ENCODE data around the gene BCAT1.

Gene BCAT1, protein sequence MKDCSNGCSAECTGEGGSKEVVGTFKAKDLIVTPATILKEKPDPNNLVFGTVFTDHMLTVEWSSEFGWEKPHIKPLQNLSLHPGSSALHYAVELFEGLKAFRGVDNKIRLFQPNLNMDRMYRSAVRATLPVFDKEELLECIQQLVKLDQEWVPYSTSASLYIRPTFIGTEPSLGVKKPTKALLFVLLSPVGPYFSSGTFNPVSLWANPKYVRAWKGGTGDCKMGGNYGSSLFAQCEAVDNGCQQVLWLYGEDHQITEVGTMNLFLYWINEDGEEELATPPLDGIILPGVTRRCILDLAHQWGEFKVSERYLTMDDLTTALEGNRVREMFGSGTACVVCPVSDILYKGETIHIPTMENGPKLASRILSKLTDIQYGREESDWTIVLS

DNA sequence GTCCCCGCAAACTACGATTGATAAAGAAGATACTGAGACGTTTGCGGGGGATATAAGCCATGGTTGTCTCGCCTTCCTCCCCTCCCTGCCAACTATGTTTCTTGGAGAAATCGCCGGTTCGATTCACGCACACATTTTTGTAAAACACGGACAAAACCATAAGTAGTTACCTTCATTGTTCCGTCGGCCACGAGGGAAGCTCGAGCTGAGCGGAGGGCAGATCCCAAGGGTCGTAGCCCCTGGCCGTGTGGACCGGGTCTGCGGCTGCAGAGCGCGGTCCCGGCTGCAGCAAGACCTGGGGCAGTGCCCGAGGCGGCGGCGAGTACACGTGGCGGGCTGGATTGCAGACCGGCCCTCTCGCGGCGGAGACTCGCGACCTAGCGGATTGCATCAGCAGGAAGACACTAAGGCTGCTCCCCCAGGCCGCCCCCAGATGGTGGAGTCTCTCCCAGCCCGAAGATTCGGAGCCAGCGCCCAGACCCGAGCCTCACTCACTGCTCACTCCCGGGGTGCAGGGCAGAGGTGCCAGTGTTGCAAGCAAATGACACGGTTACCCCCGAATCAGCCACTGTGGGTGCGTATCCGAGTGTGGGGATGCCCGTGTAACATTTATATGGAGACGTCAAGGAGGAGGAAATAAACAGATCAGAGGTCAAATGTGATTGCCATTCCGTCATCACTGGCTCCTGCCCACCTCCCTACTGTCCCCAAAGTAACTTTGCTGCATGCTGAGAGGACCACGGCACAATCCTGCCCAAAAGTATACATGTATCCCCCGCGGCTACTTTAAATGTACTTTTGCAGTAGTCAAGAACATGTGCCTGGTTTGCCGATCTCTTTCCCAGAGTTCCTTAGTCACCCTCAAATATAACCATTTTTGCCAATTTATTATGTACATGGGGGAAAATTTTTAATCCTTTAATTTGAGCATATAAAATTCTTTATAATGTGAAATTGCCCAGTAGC lies at the start of gene BCAT1:
Gene BCAT1 (minus strand): TSS at position 345 of the 966 bp plus-strand sequence. CDS start 169 bp downstream, at position 176.
- DNase-seq, result peak; percentile 70 to 88

DNA sequence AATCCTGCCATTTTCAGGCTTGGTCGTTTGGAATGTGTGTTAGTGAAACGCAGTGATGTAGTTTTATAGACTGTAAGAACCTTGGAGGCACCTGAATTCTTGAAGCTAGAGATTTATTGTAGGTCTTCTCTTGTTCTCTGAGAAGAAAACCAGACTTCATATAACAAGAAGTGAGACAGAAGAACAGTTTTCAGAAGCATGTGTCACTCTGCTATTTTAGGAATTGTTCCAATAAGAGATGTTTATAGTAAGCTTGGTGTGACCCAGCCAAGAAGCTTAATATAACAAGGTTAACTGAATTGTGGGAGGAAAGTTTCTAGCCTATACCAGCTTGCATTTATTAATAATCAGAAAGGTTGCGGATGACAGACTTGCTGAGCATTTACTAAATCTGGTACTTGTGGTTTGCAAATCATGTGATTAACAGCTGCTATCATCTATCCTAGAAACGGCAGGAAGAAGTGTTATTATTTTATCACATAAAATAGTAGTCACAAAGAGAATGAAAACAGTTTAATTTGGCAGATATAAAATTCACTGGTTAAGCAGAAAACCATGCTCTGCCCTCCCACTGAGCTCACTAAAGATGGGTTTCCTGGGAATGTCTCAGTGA lies 49.2 kb upstream of the BCAT1 start:
- no peak for DNase-seq

DNA sequence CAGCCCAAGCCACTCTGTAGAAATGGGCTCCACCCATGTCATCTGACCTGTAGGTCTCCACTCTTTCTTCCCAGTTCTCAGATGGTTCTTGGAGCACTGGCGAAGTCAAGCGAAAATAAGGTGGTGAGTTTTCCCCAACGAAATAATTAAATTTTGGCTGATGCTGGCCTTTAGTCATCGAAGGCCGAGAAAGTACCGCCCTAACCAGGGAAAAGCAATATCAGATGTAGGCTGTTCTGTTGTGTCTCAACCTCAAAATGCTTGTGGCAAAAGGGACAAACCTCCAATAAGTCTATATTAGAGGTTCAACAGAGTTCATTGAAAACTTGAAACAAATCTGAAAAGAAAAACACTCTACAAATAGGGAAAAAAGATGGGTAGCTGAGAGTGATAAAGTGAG lies 48.6 kb upstream of the BCAT1 start:
- no peak for DNase-seq

DNA sequence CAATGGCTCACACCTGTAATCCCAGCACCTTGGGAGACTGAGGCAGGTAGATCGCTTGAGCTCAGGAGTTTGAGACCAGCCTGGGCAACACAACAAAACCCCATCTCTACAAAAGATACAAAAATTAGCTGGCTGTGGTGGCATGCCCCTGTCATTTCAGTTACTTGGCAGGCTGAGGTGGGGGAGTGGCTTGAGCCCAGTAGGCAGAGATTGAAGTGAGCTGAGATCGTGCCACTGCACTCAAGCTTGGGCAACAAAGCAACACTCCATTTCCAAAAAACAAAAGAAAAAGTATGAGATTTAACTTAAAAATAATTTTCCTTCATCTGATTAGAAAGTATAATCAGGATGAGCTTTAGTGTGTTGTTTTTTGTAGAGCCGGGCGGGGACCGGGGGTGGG lies 47.9 kb upstream of the BCAT1 start:
- DNase-seq, result no peak

DNA sequence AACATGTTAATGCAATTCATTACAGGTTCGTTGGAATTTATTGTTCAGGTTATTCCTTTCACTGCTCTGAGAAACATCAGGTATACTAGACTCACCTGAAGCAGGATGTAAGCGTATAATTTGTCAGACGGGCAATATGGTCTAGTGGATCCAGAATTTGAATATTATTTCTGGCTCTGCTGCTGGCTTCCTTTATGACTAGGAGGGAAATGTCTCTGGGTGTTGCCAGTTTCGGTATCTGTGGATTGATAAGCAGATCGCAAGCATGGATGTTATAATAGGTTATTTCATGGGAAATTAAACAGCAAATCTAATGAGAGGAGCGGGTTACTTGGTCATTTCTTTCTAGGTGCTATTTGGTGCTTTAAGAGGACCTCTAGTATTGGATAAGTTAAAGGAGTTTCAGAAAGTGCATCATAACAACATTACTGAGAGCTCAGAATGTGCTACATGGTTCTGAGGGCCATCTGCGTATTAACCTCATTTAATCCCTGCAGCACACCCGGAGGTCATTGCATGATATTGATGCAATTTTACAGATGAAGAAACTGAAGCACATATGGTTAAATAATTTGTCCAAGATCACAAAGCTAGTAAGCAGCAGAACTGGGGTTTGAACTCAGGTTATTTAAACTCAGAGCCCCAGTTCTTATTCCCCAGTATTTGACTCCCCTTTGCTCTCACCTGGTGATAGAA lies 47.3 kb upstream of the BCAT1 start:
- DNase-seq, result no peak

DNA sequence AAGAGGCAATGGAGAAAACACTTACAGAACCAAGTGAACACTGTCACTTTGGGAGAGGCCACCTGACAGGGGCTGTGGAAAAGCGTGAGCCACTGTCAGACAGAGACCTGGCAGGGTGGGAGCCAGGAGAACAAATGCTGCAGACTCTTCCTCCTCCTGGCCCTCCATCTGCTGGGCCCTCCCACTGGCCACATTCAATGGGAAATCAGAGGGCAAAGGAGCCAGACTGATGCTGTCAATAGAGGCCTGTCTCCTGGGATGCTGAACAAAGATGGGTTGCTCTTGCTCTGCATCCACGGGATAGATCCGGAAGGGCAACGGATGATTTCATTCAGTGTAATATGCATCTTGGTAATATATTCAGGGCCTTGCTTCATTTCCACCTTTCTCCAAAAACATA lies 44.9 kb upstream of the BCAT1 start:
- DNase-seq, result no peak

DNA sequence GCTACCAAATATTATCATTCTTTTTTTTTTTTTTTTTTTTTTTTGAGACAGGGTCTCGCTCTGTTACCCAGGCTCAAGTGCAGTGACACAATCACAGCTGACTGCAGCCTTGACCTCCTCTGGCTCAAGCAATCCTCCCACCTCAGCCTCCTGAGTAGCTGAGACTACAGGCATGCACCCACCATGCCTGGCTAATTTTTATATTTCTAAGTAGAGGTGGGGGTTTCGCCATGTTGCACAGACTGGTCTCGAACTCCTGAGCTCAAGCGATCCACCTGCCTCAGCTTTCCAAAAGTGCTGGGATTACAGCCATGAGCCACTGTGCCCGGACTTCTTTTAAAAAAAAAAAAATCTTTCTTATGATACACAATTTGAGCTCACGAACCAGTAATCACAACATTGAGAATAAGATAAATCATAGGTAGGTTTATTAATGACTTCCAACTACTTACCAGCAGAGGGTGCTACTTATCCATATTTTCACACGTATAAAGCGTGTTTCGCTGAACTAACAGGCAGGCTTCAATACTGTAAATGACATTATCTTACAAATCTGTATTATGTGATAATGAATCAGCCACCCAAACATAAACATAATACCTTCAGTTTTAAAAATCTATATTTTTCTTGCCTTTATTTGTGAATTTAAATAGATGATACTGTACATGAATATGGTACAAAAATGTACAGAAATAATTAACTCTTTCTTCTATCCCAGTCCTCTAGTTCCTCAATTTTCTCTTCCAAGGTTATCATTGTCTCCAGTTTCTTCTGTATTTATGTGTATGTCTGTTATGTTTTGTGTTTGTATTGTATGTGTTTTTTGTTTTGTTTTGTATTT lies 42.5 kb upstream of the BCAT1 start:
- peak; percentile 61 to 84 for DNase-seq

DNA sequence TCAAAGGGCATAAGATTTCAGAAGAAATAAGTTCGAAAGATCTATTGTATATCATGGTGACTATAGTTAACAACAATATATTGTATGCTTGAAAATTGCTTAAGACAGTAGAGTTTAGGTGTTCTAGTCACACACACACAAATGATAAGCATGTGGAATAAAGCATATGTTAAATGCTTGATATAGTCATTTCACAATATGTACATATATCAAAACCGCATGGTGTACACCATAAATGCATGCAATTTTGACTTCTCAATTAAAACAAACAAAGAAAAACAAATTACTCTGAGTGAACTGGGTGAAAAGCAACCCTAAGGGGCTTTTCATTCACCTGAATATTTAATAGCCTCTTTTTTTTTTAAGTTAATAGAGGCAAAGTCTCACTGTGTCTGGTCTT lies 40.3 kb upstream of the BCAT1 start:
- no peak for DNase-seq

DNA sequence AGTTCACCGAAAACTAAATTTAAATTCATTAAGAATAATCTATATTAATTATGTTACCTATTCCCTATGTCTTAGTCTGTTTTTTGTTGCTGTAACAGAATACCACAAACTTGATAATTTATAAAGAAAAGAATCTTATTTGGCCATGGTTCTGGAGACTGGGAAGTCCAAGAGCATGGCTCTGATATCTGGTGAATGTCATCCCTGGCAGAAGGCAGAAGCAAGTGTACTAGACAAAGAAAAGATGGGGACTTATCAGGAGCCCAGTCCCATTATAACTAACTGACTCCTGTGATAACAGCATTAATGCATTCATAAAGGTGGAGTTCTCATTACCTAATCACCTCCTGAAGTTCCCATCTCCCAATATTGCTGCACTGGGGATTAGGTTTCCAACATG lies 33.3 kb upstream of the BCAT1 start:
- DNase-seq, result no peak

DNA sequence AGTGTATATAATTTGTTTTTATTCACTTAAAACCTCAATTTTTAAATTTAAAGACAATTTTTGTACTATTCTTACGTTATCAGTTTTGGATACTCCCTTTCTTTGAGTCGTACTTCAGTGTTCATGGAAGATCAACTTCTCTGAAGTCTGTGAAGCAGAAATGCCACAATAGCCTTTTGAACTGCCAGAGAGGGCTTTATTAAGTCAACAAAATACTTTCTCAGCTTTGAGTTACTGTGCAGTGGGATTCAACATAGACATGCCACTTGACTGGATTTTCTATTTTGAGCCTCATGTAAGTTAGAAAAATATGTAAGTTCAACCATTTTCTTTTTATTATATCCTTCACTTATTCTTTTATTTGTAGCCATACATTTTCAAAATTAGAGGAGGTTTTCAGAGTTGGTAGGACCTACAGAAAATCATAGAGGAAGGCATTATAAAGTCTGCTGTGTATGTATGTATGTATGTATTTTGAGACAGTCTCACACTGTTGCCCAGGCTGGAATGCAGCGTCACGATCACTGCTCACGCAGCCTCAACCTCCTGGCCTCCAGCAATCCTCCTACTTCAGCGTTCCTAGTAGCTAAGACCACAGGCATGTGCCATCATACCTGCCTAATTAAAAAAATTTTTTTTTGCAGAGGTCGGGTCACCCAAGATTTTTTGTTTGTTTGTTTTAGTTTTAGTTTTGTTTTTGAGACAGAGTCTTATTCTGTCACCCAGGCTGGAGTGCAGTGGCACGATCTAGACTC lies 31.3 kb upstream of the BCAT1 start:
- no peak for DNase-seq

DNA sequence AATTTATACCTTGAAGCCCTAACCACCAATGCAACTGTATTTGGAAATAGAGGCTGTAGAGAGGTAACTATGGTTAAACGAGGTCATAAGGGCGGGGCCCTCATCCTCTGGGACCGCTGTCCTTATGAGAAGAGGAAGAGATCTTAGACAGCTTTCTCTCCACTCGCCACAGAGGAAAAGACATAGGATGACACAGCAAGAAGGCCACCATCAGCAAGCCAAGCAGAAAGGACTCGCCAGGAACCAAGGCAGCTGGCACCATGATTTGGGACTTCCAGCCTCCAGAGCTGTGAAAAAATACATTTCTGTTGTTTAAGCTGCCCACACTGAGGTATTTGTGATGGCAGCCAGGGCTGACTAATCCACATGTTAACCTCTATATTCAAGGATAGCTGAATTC lies 30.4 kb upstream of the BCAT1 start:
- DNase-seq, result peak; percentile 56 to 57

DNA sequence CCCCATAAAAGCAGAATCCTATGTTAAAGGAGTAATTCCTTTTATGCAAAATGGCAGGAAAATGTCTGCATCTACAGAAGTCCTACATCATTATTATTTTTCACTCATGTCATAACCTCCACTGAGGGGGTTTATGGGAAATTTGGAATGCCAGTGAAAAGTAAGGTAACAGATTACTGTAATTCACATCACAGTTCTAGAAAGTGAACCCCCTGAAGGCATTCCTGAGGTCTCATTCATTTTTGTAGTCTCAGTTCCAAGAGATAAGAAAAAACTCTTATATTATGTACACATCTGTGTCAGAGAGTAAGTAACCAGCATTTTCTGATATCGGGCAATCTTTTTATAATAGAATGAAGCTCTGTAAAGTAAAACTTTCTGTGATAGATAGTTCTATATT lies 28.8 kb upstream of the BCAT1 start:
- DNase-seq, result no peak

DNA sequence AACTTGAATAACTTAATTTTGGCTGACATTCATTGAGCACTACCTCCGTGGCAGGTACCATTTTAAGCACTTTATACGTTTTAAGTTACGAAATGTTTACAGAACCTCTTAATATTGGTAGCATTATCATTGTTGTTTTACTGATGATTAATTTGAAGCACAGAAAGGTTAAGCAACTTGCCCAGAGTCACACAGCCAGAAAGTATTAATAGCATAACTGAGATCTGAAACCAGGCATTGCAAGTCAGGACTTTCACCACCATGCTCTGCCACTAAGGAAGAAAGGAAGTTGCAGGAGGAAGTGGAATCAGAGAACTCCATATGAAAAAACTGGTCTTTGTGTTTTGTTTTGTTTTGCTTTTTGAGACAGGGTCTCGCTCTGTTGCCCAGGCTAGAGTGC lies 28.2 kb upstream of the BCAT1 start:
- DNase-seq, result peak; percentile 66 to 76

DNA sequence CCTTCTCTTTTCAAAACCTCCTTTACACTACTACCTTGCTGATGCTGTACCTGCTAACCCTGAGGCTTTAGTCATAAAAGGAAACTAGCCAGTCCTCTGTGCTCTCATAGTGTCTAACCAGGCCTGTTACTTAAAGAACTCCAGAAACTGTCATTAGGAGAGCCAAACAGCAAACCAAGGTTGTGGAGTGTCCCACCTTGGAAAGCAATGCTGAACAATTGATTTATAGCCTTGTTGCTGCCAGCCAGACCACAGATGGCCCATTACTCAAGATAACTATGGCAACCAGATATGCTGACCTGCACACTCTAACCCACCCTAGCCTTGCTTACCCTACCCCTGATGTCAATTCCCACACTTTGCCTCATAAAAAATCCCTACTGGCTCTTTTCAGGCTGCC lies 26.5 kb upstream of the BCAT1 start:
- DNase-seq, result no peak

DNA sequence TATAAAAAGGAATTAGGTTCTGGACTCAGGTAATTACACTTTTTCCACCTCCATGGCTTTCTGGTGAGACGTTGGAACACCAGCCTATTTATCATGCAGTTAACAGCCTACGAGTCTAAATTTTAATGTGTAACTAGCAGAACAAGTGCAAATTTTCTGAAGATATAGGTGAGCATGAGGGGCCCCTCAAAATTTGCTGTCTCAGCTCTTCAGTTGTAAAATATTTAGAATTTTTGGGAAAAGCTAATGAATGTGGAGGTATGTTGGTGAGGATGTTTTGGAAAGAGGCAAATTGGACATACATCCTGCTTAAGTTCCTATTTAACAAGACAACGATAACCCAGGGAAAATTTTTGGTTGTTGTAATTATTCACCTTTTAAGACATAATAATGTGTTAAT lies 25.3 kb upstream of the BCAT1 start:
- DNase-seq, result no peak

DNA sequence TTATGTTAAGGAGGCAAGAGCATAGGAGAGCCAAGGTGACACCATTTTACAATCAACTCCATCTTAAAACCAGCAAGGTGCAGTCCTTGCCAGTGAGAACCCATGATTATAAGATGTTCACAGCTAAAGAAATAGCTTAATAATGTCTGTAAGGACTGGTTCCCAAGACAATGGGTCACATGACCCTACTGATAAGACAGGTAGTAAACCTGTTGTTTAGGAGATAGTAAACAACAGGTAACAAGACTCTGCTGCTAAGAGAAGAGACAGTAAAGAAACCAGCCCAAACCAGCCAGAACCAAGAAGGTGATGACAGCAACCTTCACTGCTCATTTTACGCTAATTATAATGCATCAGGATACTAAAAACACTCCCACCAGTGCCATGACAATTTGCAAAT lies 23.2 kb upstream of the BCAT1 start:
- DNase-seq, result no peak

DNA sequence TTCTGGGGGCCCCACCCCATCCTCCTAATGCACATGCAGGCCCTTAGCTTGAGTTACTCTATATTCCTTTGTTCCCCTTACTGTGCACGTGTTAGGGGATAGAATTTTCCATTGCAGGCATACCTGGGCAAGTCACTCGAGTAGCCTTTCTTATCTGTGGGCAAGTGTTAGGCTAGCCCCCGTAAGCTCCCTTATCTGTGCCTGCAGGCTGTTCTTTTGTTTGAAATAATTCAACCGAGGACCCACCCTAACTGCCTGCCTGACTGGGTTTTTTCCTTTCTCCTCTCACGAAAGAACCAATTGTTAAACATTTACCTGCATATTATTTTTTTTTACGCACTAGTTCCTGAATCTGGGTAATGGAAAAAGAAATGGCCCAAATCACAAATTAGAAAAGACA lies 21.3 kb upstream of the BCAT1 start:
- DNase-seq, result no peak

DNA sequence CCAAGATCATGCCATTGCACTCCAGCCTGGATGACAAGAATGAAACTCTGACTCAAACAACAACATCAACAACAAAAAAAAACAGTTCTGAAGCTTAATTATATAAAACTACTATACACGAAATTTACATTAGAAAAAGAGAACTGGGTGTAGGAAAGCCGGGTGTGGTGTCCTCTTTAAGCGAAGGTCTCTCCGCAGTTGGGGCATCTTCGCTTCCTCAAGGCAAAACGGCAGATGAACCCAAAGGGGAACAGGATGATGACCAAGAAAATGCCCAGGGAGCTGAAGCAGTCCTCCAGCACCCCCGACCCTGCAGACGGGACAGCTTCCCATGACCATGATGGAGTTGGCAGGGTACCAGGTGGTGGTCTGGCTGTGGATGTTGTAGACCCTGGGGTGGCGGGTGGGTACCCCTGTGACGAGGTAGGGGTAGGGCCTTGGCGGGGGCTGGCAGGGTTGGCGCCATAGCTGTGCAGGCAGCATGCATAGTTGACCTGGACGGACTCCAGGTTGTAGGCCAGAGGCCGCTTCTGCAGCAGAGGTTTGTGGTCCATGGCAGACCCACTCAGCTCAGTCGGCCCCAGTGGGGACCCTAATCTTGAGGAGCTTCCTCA lies 18.2 kb upstream of the BCAT1 start:
- DNase-seq, result peak in 1 of 2 donors; percentile 49

DNA sequence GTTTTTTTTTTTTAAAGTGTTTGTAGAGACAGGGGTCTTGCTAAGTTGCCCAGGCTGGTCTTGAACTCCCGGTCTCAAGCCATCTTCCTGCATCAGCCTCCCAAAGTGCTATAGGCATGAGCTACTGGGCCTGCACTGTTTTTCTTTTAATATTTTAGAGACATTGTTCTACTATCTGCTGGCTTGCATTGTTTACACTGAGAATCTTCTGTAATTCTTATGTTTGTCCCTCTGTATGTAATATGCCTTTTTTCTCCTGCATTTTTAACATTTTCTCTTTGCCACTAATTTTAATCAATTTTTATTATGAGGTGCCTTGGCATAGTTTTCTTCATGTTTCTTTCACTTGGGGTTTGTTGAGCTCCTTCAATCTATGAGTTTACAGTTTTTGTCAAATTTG lies 15.4 kb upstream of the BCAT1 start:
- no peak for DNase-seq

DNA sequence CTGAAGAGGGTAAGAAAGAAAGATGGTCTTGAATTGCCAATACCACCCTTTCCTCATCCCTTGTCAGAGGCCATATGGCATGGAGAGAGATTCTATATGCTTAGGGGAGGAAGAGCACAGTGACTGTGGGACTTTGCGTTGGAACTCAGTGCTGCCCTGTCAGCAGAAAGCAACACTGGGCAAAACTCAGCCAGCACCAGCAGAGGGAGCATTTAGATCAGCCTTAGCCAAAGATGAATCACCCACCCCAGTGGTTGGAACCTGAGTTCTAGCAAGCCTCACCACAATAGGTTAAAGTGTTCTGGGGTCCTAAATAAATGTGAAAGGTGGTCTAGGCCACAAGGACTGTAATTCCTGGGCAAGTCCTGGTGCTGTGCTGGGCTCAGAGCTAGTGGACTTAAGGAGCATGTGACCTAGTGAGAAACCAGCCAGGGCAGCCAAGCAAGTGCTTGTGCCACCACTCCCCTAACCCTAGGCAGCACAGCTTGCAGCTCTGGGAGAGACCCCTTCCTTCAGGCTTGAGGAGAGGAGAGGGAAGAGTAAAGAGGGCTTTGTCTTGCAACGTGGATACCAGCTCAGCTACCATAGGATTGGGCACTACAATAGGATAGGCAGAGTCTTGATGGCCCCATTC lies 11.4 kb upstream of the BCAT1 start:
- DNase-seq, result peak; percentile 59 to 80

All from inflammatory macrophage treated with lipopolysaccharide for 1 hour (primary cell).